GM12865 (cell line): ENCODE data around the gene WAPL.
"Not testable (repeated sequence)": the region's sequence is repeated elsewhere in the genome, so short reads cannot be mapped to it uniquely, and the experiment has no call there.

Experiments used
- DNase-seq: peaks from one replicate; pipeline ENCODE4 v3.0.0; 2010; ENCODE audit warnings: low read depth
- H3K4me3 ChIP-seq: 2 replicates; pipeline ENCODE4 v1.5.1; 2011; ENCODE audit warnings: mild to moderate bottlenecking, low read depth, low read length, control low read depth
- TF ChIP-seq, protein P1 (sequence below): IDR thresholded peaks from 2 replicates; pipeline ENCODE4 v1.5.1; 2011; ENCODE audit warnings: low read length, control low read depth, low read depth, inconsistent platforms; ENCODE audit not compliant: insufficient read depth; ENCODE audit errors: missing control alignments

WAPL gene

GRCh38 chr10:86390337-86391120 lies 131.1 kb downstream of the WAPL start:
- TF ChIP-seq, protein P1, sequence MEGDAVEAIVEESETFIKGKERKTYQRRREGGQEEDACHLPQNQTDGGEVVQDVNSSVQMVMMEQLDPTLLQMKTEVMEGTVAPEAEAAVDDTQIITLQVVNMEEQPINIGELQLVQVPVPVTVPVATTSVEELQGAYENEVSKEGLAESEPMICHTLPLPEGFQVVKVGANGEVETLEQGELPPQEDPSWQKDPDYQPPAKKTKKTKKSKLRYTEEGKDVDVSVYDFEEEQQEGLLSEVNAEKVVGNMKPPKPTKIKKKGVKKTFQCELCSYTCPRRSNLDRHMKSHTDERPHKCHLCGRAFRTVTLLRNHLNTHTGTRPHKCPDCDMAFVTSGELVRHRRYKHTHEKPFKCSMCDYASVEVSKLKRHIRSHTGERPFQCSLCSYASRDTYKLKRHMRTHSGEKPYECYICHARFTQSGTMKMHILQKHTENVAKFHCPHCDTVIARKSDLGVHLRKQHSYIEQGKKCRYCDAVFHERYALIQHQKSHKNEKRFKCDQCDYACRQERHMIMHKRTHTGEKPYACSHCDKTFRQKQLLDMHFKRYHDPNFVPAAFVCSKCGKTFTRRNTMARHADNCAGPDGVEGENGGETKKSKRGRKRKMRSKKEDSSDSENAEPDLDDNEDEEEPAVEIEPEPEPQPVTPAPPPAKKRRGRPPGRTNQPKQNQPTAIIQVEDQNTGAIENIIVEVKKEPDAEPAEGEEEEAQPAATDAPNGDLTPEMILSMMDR, result no peak
- no peak for DNase-seq
- H3K4me3 ChIP-seq, result peak overlapping the region; percentile 63

GRCh38 chr10:86389441-86390193 lies 132.0 kb downstream of the WAPL start:
- DNase-seq, result peak; percentile 75
- TF ChIP-seq, protein P1, result peak; percentile 24
- peak overlapping the region; percentile 63 for H3K4me3 ChIP-seq

- not testable (repeated sequence) for DNase-seq
- peak overlapping the region; percentile 63 for H3K4me3 ChIP-seq
These were observed 132.5 kb downstream of the WAPL start for GRCh38 chr10:86389109-86389440.

DNA sequence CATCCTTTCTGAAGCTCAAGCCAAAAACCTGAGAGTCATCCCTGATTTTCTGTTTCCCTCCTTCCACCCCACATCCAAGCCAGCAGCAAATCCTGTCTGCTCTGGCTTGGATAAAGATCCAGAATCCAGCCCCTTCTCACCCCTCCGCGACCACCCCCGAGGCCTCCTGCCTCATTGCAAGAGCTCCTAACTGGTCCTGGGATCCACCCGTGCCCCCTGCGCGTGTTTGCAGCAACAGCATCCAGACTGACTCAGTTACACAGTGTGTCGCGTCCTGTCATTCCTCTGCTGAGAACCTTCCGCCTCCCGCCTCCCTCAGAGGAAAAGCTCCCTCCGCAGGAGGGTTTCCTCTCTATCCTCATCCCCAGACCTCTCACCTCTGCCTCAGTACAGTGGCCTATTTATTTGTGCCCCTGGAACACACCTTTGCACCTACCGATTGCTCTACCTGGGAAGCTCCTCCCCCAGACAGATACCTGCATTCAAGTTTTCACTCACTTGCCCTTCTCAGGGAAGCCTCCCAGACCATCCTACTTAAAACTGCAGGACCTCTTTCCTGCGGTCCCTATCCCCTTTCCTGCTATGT lies 133.4 kb downstream of the WAPL start:
- no peak for DNase-seq
- H3K4me3 ChIP-seq, result no peak overlapping the region
- TF ChIP-seq, protein P1, result no peak

DNA sequence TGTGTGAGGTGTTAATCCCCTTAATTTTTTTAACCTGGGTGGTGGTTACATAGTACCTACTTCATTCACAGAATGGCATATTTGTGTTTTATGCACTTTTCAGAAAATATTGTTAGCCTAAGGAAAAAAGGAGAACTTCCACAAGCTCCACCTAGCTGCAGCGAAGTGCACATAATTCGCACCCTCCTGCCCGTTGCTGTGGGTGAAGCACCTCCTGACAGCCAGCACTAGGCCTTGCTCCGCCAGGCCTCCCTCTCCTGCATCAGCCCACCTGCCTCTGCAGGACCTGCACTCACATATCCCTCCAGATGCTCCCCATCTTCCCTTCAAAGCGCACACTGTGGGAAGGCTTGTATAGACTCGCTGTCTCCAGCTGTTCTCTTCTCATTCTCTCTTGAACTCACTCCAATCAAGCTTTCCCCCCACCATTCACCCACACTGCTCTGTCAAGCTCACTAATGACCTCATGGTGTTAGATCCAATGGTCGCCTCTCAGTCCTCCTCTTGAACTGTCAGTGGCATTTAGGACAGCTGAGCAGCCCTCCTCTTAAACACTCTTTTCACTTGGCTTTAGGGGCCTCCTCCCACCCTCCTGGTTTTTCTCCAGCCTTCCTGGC lies 134.3 kb downstream of the WAPL start:
- TF ChIP-seq, protein P1, result no peak
- no peak for DNase-seq
- no peak overlapping the region for H3K4me3 ChIP-seq

DNA sequence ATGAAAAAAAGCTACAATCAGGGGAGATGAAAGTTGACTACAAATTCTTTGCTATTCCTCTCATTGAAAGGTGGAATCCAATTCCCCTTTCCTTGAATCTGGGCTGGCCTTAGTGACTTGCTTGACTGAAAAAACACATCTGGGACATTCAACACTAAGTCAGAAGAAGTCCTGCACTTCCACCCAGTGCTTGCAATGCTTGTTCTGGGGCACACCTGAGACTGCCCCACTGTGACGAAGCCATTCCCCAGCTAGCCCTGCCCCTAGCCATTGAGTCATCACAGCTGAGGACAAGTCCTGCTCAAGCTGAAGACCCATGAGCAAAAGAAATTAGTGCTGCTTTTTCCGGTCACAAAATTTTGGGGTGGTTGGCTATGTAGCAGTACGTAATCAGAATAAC lies 135.8 kb downstream of the WAPL start:
- no peak for DNase-seq
- TF ChIP-seq, protein P1, result no peak
- H3K4me3 ChIP-seq, result no peak overlapping the region
